ENCODE data around the gene TMEM30B. TPM values are rescaled to one million over a fixed set of nuclear protein-coding genes. Genes with fewer than 3 reads are reported as not detected.

Gene TMEM30B
- total and polyA plus RNA-seq, 2 of the 4 experiments (the other 2 are of a cell fraction): 0.03 TPM; not detected in 1

DNA sequence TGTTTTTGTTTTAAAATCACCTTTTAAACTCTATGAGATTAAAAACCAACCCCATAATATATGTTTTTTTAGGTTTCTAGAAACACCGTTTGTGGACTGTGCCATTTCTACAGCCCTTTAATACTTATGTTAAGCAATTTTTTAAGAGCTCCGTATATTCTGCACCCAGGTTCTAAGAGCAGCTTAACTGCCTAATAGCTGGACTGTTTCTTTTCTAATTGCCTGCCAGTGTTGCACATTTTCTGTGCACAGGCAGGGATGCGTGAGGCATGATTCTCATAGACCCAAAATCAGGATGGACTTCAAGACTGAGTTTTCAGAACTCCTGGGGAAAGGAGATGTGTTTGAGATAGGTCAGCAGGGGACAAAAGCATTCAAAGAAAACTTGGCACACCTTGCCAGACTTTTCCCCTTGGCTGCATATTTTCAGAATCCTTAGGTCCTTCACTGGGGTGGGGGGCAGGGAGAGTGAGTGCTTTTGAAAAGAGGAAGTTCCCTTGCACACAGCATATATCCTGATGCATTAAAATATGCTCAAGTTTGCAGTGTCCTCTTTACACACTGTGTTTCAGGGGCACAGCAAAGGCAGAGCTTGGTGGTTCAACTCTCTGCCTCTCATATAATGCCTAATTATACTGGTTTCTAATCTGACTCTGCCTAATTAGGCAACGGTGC is 27.9 kb downstream of the TMEM30B start (continued):
- TF ChIP-seq, protein P1, sequence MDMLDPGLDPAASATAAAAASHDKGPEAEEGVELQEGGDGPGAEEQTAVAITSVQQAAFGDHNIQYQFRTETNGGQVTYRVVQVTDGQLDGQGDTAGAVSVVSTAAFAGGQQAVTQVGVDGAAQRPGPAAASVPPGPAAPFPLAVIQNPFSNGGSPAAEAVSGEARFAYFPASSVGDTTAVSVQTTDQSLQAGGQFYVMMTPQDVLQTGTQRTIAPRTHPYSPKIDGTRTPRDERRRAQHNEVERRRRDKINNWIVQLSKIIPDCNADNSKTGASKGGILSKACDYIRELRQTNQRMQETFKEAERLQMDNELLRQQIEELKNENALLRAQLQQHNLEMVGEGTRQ (IDR thresholded peaks at IDR 0.05; ENCODE audit: low read depth, low read length): no peak

DNA sequence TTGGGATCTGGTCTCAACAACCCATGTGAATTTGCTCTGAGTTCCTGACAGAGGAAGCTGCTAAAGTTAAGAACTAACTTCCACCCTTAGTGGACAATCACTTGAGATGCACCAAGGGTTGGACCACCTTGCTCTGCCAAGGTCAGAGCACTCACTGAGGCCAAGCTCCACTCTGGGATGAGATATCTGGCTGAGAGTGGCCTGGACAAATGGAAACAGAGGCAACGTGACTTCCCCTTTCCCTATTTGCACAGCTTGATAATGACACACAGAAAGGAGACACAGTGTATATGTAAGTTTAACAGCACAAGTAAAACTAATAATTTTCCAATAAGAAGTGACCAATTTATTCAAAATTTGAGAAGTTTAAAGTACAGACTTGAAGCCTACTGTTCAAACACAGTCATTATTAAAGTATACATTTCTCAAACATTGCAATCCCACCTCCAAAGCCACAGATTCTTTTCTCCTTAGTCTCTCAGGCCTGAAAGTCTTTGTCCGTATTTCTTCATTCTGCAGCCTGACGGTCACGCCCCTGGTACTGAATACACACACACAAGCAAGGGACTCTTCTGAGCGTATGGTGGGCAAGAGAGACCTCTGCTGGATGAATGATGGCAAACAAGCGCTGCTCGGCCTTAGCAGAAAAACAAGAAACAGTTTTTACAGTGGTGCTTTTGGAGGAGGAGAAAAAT is 28.6 kb downstream of the TMEM30B start:
- Histone ChIP-seq H4K91ac (ENCODE audit: insufficient read depth, low read depth, low read length) (peak overlapping the region; percentile 100), H3K9me3 (ENCODE audit: control insufficient read depth, insufficient read depth, low read length) (no peaks in the 10 kb centered on the region), H2AK5ac (ENCODE audit: low read depth, low read length) (peak overlapping the region; percentile 100), H2BK20ac (ENCODE audit: low read depth, low read length) (peak overlapping the region; percentile 100), H2BK5ac (ENCODE audit: low read depth, low read length, poor library complexity, severe bottlenecking) (peak overlapping the region; percentile 98), H3K56ac (ENCODE audit: extremely low read depth, insufficient read depth, low read length) (peak overlapping the region; percentile 95), H3K4ac (ENCODE audit: low read depth, low read length) (peak overlapping the region; percentile 99), H3K4me3 (ENCODE audit: insufficient read depth, low read depth, low read length) (no peak overlapping the region), H3K27me3 (ENCODE audit: control insufficient read depth, insufficient read depth, low read length) (no peaks in the 10 kb centered on the region), H3K4me2 (ENCODE audit: low read depth, low read length) (peak overlapping the region; percentile 15), H3K18ac (ENCODE audit: low read depth, low read length) (peak overlapping the region; percentile 98), H3K27ac (ENCODE audit: insufficient read depth, low read length) (peak overlapping the region; percentile 97), H2BK15ac (ENCODE audit: low read depth, low read length) (peak overlapping the region; percentile 96), H3K23ac (ENCODE audit: low read depth, low read length) (peak overlapping the region; percentile 97), H3K79me1 (ENCODE audit: low read depth in 1 of 2, low read length in 2 of 2) (peaks cover 0 to 3% of the 10 kb centered on the region in 2 experiments; a peak in 1 of 4 replicates), H3K9ac (ENCODE audit: low read depth, low read length) (peak overlapping the region; percentile 69), H4K20me1 (ENCODE audit: insufficient read depth, low read length) (no peaks in the 10 kb centered on the region), H3K14ac (replicated peaks; ENCODE audit: low read depth, low read length) (peak overlapping the region; percentile 96), H3K9me1 (ENCODE audit: insufficient read depth, low read length) (peaks cover 21% of the 10 kb centered on the region), H2AFZ (replicated peaks; ENCODE audit: low read length, poor library complexity) (peak overlapping the region; percentile 75), H4K5ac (ENCODE audit: low read depth, low read length) (peak overlapping the region; percentile 98), H2BK120ac (ENCODE audit: low read depth, low read length) (peak overlapping the region; percentile 97), H3K36me3 (ENCODE audit: control insufficient read depth, insufficient read depth, low read length) (no peaks in the 10 kb centered on the region), H3K4me1 (ENCODE audit: control insufficient read depth, insufficient read depth, low read length) (peaks cover 14% of the 10 kb centered on the region), H2AK9ac (replicated peaks; ENCODE audit: low read depth, low read length, poor library complexity) (peak overlapping the region; percentile 91), H4K8ac (ENCODE audit: low read depth in 2 of 2, low read length in 2 of 2) (peak overlapping the region; percentile 89 to 96)
- ChIA-PET POLR2A (ENCODE audit: unreplicated experiment) (interaction anchor here (0.6 to 1.1 kb wide), 2 partner anchors 105 to 106 kb away, joined by 3 to 4 read pairs; no protein-coding TSS in a partner anchor), CTCF (interaction anchor here (0.7 to 2.0 kb wide), 4 partner anchors 105 to 902 kb away, joined by 3 to 6 read pairs (median 4); no protein-coding TSS in a partner anchor)
- DNase-seq (peak; percentile 99), ATAC-seq (ENCODE audit: low read depth) (peak; percentile 91)
- no TSS peak for BruUV-seq (replicated peaks)
- intact Hi-C loops (cut with micrococcal nuclease) (loop anchor here (1.0 to 5.0 kb wide), 8 partner anchors 74 to 627 kb away; partner anchors contain the start of genes SIX1, SIX4, SLC38A6 and TRMT5), dilution Hi-C loops (cut with HindIII; ENCODE audit: low sequenced_read_pairs, unreplicated experiment) (no loop called here), in situ Hi-C loops (cut with MboI; ENCODE audit: low sequenced_read_pairs) (loop anchor here (5.0 kb wide), 1 partner anchor 620 kb away; no protein-coding TSS in a partner anchor)
- WGBS, 2 experiments (ENCODE audit: extremely low coverage in 2 of 2, insufficient read length in 1 of 2): no CpG with 5 or more reads among the region's 7 CpGs
- peak; percentile 100 for TF ChIP-seq RAD21 (IDR thresholded peaks at IDR 0.05; ENCODE audit: low read length)
- no peak for TF ChIP-seq MAFK (IDR thresholded peaks at IDR 0.05; ENCODE audit: low read depth, low read length)
- TF ChIP-seq, protein P2, sequence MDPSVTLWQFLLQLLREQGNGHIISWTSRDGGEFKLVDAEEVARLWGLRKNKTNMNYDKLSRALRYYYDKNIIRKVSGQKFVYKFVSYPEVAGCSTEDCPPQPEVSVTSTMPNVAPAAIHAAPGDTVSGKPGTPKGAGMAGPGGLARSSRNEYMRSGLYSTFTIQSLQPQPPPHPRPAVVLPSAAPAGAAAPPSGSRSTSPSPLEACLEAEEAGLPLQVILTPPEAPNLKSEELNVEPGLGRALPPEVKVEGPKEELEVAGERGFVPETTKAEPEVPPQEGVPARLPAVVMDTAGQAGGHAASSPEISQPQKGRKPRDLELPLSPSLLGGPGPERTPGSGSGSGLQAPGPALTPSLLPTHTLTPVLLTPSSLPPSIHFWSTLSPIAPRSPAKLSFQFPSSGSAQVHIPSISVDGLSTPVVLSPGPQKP (IDR thresholded peaks at IDR 0.05; ENCODE audit: borderline replicate concordance, low read depth, low read length): no peak
- peak; percentile 49; the same call in 1 of the 2 replicates for TF ChIP-seq BHLHE40 (IDR thresholded peaks at IDR 0.05; ENCODE audit: low read depth, low read length)
- peak; percentile 95 for TF ChIP-seq CEBPB (IDR thresholded peaks at IDR 0.05; ENCODE audit: low read depth, low read length)
- TF ChIP-seq MXI1 (IDR thresholded peaks at IDR 0.05; ENCODE audit: borderline replicate concordance, low read depth, low read length): 0 out of 2 replicates have a peak, but pooled peaks have one; percentile 47
- peak; percentile 97; the same call in 1 of the 2 replicates for TF ChIP-seq CHD1 (IDR thresholded peaks at IDR 0.05; ENCODE audit: low read depth, low read length)
- TF ChIP-seq POLR2A (IDR thresholded peaks at IDR 0.05; ENCODE audit: low read depth, low read length): peak; percentile 78
- TF ChIP-seq SMC3 (IDR thresholded peaks at IDR 0.05; ENCODE audit: low read depth, low read length): peak; percentile 100
- TF ChIP-seq RCOR1 (IDR thresholded peaks at IDR 0.05; ENCODE audit: insufficient replicate concordance, low read length): peak; percentile 66
- TF ChIP-seq NFE2L2 (IDR thresholded peaks at IDR 0.05; ENCODE audit: low read depth, low read length): 0 out of 2 replicates have a peak, but pooled peaks have one; percentile 19
- TF ChIP-seq FOS (IDR thresholded peaks at IDR 0.05; ENCODE audit: low read depth, low read length): peak; percentile 69

Data from IMR-90 (cell line).